ENCODE measurements around the gene IL12RB2.
"Not testable (repeated sequence)": the region's sequence is repeated elsewhere in the genome, so short reads cannot be mapped to it uniquely, and the experiment has no call there.

The IL12RB2 gene

DNA sequence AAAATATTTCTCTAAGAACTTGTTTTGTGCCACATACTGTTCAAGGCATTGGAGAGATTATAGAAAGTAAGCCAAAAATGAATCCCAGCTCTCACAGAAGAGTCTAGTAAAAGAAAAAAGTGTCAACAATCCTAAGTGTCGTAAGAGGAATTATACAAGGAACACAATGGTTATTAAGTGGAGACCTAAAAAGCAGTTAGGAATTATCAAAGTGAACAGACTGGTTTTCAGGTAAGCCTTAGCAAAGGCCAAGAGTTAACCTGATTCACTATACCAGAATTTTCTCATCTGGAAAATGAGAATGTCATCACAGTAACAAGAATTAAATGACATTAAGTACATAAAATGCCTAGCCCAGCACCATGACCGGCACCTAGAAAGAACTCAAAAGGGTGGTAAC, 106.9 kb downstream of the IL12RB2 start:
- ATAC-seq, result no peak
- TF ChIP-seq ISL1 (CRISPR knock-in tag; IDR thresholded peaks at IDR 0.05) (no peak), ARNTL (CRISPR knock-in tag; IDR thresholded peaks at IDR 0.05; ENCODE audit: borderline replicate concordance, low read depth) (no peak), SNAI2 (CRISPR knock-in tag; IDR thresholded peaks at IDR 0.05) (no peak), PPARA (CRISPR knock-in tag; IDR thresholded peaks at IDR 0.05; ENCODE audit: borderline replicate concordance) (no peak), ZC3H10 (CRISPR knock-in tag; IDR thresholded peaks at IDR 0.05) (no peak), PATZ1 (CRISPR knock-in tag; IDR thresholded peaks at IDR 0.05; ENCODE audit: borderline replicate concordance) (no peak), ZNF70 (CRISPR knock-in tag; IDR thresholded peaks at IDR 0.05) (no peak), TCF4 (CRISPR knock-in tag; IDR thresholded peaks at IDR 0.05; ENCODE audit: borderline replicate concordance) (no peak), POU6F1 (CRISPR knock-in tag; IDR thresholded peaks at IDR 0.05; ENCODE audit: borderline replicate concordance, low read depth) (no peak), ZNF8 (CRISPR knock-in tag; IDR thresholded peaks at IDR 0.05) (no peak)

DNA sequence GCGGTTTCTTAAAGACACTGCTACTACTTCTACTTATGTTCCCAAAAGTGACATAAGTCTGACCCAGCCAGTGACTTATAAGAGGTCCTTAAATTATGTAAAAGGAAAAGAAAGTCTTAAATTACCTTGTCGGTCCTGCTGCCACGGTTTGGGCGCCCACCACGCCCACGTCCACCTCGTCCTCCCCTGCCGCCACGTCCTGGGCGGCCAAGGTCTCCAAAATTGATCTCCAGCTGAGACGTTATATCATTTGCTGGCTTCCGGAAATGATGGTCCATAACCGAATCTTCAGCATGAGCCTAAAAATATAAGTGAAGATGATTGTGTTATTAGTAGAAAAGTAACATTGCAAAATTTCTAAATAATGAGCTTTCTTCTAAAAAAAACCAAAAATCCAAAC, 107.4 kb downstream of the IL12RB2 start:
- TF ChIP-seq RARB (CRISPR knock-in tag; IDR thresholded peaks at IDR 0.05), result no peak
- TF ChIP-seq ZNF565 (CRISPR knock-in tag; conservative IDR thresholded peaks at IDR 0.05; ENCODE audit: low read depth), result no peak
- TF ChIP-seq ZFP3 (CRISPR knock-in tag; IDR thresholded peaks at IDR 0.05), result no peak
- TF ChIP-seq TOX (CRISPR knock-in tag; IDR thresholded peaks at IDR 0.05; ENCODE audit: borderline replicate concordance), result no peak
- TF ChIP-seq PATZ1 (CRISPR knock-in tag; IDR thresholded peaks at IDR 0.05; ENCODE audit: borderline replicate concordance), result no peak
- TF ChIP-seq CSDC2 (CRISPR knock-in tag; IDR thresholded peaks at IDR 0.05), result no peak
- TF ChIP-seq TCF4 (CRISPR knock-in tag; IDR thresholded peaks at IDR 0.05; ENCODE audit: borderline replicate concordance), result no peak
- TF ChIP-seq CREB5 (CRISPR knock-in tag; IDR thresholded peaks at IDR 0.05; ENCODE audit: low read depth), result no peak
- TF ChIP-seq ZC3H10 (CRISPR knock-in tag; IDR thresholded peaks at IDR 0.05), result no peak
- TF ChIP-seq ISL1 (CRISPR knock-in tag; IDR thresholded peaks at IDR 0.05), result no peak
- no peak for TF ChIP-seq ZNF8 (CRISPR knock-in tag; IDR thresholded peaks at IDR 0.05)
- no peak for TF ChIP-seq CSRNP3 (CRISPR knock-in tag; IDR thresholded peaks at IDR 0.05)
- no peak for ATAC-seq

DNA sequence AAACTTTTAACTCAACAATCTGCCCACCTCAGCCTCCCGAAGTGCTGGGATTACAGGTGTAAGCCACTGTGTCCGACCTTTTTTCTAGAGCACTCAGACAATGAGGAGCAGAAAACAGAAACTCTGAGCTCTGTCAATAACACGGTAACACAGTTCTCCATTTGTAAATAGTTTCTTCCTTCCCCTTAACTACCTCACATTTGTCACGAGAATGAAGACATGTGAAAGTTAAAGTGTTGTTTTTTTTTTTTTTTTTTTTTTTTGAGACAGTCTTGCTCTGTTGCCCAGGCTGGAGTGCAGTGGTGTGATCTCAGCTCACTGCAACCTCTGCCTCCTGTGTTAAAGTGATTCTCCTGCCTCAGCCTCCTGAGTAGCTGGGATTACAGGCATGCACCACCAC, 110.1 kb downstream of the IL12RB2 start:
- not testable (repeated sequence) for ATAC-seq

- ATAC-seq, result no peak
- TF ChIP-seq ZC3H10 (CRISPR knock-in tag; IDR thresholded peaks at IDR 0.05), result no peak
- no peak for TF ChIP-seq CSDC2 (CRISPR knock-in tag; IDR thresholded peaks at IDR 0.05)
- no peak for TF ChIP-seq SNAI2 (CRISPR knock-in tag; IDR thresholded peaks at IDR 0.05)
- no peak for TF ChIP-seq ZFP30 (CRISPR knock-in tag; IDR thresholded peaks at IDR 0.05)
- no peak for TF ChIP-seq ZNF70 (CRISPR knock-in tag; IDR thresholded peaks at IDR 0.05)
- no peak for TF ChIP-seq ISL1 (CRISPR knock-in tag; IDR thresholded peaks at IDR 0.05)
- TF ChIP-seq POU6F1 (CRISPR knock-in tag; IDR thresholded peaks at IDR 0.05; ENCODE audit: borderline replicate concordance, low read depth), result no peak
- TF ChIP-seq CREB5 (CRISPR knock-in tag; IDR thresholded peaks at IDR 0.05; ENCODE audit: low read depth), result no peak
- no peak for TF ChIP-seq RARB (CRISPR knock-in tag; IDR thresholded peaks at IDR 0.05)
- no peak for TF ChIP-seq TCF4 (CRISPR knock-in tag; IDR thresholded peaks at IDR 0.05; ENCODE audit: borderline replicate concordance)
- TF ChIP-seq PATZ1 (CRISPR knock-in tag; IDR thresholded peaks at IDR 0.05; ENCODE audit: borderline replicate concordance), result no peak
- no peak for TF ChIP-seq TOX (CRISPR knock-in tag; IDR thresholded peaks at IDR 0.05; ENCODE audit: borderline replicate concordance)
- no peak for TF ChIP-seq OSR1 (CRISPR knock-in tag; IDR thresholded peaks at IDR 0.05)
Observed at GRCh38 chr1:67418839-67419586, 111.3 kb downstream of the IL12RB2 start.

Data from SK-N-SH treated with all-trans-retinoic acid at 6 μM for 48 hours (cell line).